CD14-positive monocyte (primary cell): ENCODE results near the gene UVRAG. TPM values are rescaled to one million over a fixed set of nuclear protein-coding genes. Genes with fewer than 3 reads are reported as not detected.

Experiments
- DNase-seq, 3 donors: peaks; one replicate each; pipeline ENCODE4 v3.0.0-alpha.2; 2011 to 2022
- H2AFZ ChIP-seq: 2 replicates; pipeline ENCODE4 v1.6.0; 2012; ENCODE audit warnings: mild to moderate bottlenecking, low read depth, low read length, inconsistent platforms; ENCODE audit not compliant: insufficient read depth, poor library complexity, severe bottlenecking
- H3K27ac ChIP-seq, 2 donors: 1 replicate in 1 of 2; 2 replicates in 1 of 2; pipeline ENCODE4 v1.5.1; 2012 to 2013; ENCODE audit warnings: low read length in 2 of 2, control low read depth in 1 of 2, inconsistent platforms in 1 of 2, low read depth in 1 of 2, mild to moderate bottlenecking in 1 of 2
- H3K27me3 ChIP-seq, 2 donors: one replicate each; pipeline versions ENCODE4 v1.6.0 to v1.6.1; 2011 to 2013; ENCODE audit warnings: low read length in 2 of 2; ENCODE audit not compliant: control insufficient read depth in 2 of 2, insufficient read depth in 2 of 2
- H3K36me3 ChIP-seq, 2 donors: replicated peaks in 1 of 2; 1 replicate in 1 of 2; 2 replicates in 1 of 2; pipeline versions ENCODE4 v1.5.1 to v1.6.1; 2012 to 2013; ENCODE audit warnings: low read length in 2 of 2, control low read depth in 1 of 2, inconsistent platforms in 1 of 2, mild to moderate bottlenecking in 1 of 2; ENCODE audit not compliant: insufficient read depth in 2 of 2, control insufficient read depth in 1 of 2
- H3K4me1 ChIP-seq, 2 donors: 1 replicate in 1 of 2; 2 replicates in 1 of 2; pipeline versions ENCODE4 v1.5.1 to v1.6.1; 2012 to 2013; ENCODE audit warnings: low read length in 2 of 2, control low read depth in 1 of 2, inconsistent platforms in 1 of 2, mild to moderate bottlenecking in 1 of 2, moderate library complexity in 1 of 2; ENCODE audit not compliant: insufficient read depth in 2 of 2, control insufficient read depth in 1 of 2
- H3K4me2 ChIP-seq: replicated peaks from 2 replicates; pipeline ENCODE3; 2012; ENCODE audit warnings: low read length, moderate library complexity, mild to moderate bottlenecking; ENCODE audit not compliant: poor library complexity, severe bottlenecking; ENCODE audit errors: extremely low read depth
- H3K4me3 ChIP-seq, 3 experiments: fragments of 200-600 bp in 1 of 3; sonication (generic) in 1 of 3; replicated peaks in 1 of 3; 1 replicate in 2 of 3; 2 replicates in 1 of 3; pipeline ENCODE4 v1.5.1; 2011 to 2013; ENCODE audit warnings: low read length in 3 of 3, mild to moderate bottlenecking in 3 of 3, control low read depth in 2 of 3, low read depth in 2 of 3, inconsistent platforms in 1 of 3, moderate library complexity in 1 of 3
- H3K79me2 ChIP-seq: 2 replicates; pipeline ENCODE4 v1.6.0; 2012; ENCODE audit warnings: mild to moderate bottlenecking, control low read depth, inconsistent platforms, low read length, moderate library complexity; ENCODE audit not compliant: insufficient read depth
- H3K9ac ChIP-seq: 2 replicates; pipeline ENCODE4 v1.6.0; 2017; ENCODE audit warnings: low read length, mild to moderate bottlenecking; ENCODE audit not compliant: insufficient read depth, poor library complexity, severe bottlenecking
- H3K9me3 ChIP-seq, 2 donors: replicated peaks in 1 of 2; 1 replicate in 1 of 2; 2 replicates in 1 of 2; pipeline versions ENCODE4 v1.5.1 to v1.6.1; 2012 to 2013; ENCODE audit warnings: low read length in 2 of 2, control low read depth in 1 of 2; ENCODE audit not compliant: control insufficient read depth in 1 of 2, insufficient read depth in 1 of 2
- H4K20me1 ChIP-seq: 2 replicates; pipeline ENCODE4 v1.6.0; 2012; ENCODE audit warnings: mild to moderate bottlenecking, low read length, control low read depth, moderate library complexity; ENCODE audit not compliant: insufficient read depth
- H3K27ac Mint-ChIP-seq, 7 donors: one replicate each; pipeline ENCODE4 v1.8.0; 2020; ENCODE audit warnings: mild to moderate bottlenecking in 7 of 7, mixed read lengths in 7 of 7, moderate library complexity in 6 of 7, inconsistent platforms in 2 of 7
- H3K27me3 Mint-ChIP-seq, 3 donors: one replicate each; pipeline ENCODE4 v1.8.0; 2021 to 2022; ENCODE audit warnings: low read depth in 3 of 3, mild to moderate bottlenecking in 3 of 3, mixed read lengths in 3 of 3, moderate library complexity in 3 of 3, inconsistent platforms in 1 of 3
- H3K36me3 Mint-ChIP-seq, 2 donors: one replicate each; pipeline ENCODE4 v1.8.0; 2020; ENCODE audit warnings: mixed read lengths in 2 of 2, inconsistent platforms in 1 of 2, mild to moderate bottlenecking in 1 of 2
- H3K4me1 Mint-ChIP-seq: one replicate; pipeline ENCODE4 v1.8.0; 2020; ENCODE audit warnings: mild to moderate bottlenecking, mixed read lengths
- H3K4me3 Mint-ChIP-seq, 2 donors: one replicate each; pipeline ENCODE4 v1.8.0; 2020; ENCODE audit warnings: mild to moderate bottlenecking in 2 of 2, mixed read lengths in 2 of 2, moderate library complexity in 1 of 2
- H3K9me3 Mint-ChIP-seq, 7 donors: one replicate each; pipeline ENCODE4 v1.8.0; 2020 to 2022; ENCODE audit warnings: mixed read lengths in 7 of 7, mild to moderate bottlenecking in 6 of 7, moderate library complexity in 6 of 7, inconsistent platforms in 2 of 7
- WGBS: methylation state at CpG from one replicate; pipeline ENCODE4 v1.1.5; 2013; ENCODE audit warnings: missing lambda C conversion rate; ENCODE audit not compliant: insufficient coverage; 5-methylcytosine and 5-hydroxymethylcytosine counted together
- intact Hi-C, 2 donors: fragments of 100-400 bp; cut with micrococcal nuclease; formaldehyde crosslinking; loops; one replicate each; pipeline versions ENCODE4 v1.15.0 to v1.15.1; 2023
- polyA minus RNA-seq: library from RNA; depleted of rRNA, polyadenylated mRNA; stranded (reverse); fragments of >200 nt; gene quantifications from 2 replicates; pipeline ENCODE4 v1.2.3, GENCODE V29; 2012
- polyA plus RNA-seq, 3 donors: library from polyadenylated mRNA; depleted of rRNA in 1 of 3; unstranded in 2 of 3; stranded (reverse) in 1 of 3; fragments of 300-500 nt in 2 of 3; fragments of >200 nt in 1 of 3; fragmentation: Illumina TruSeq in 2 of 3; gene quantifications; 1 replicate in 2 of 3; 2 replicates in 1 of 3; pipeline ENCODE4 v1.2.3, GENCODE V29; 2012 to 2021
- total RNA-seq, 12 experiments: library from RNA in 1 of 12; stranded (reverse) in 1 of 12; fragments of 120-200 nt in 1 of 12; gene quantifications; one replicate each; pipeline ENCODE4 v1.2.4 and lab custom pipeline; 2013 to 2026; ENCODE audit warnings: mixed read lengths in 6 of 12, inconsistent platforms in 1 of 12
- TF ChIP-seq, protein P1 (sequence below): fragments of 200-600 bp; IDR thresholded peaks from one replicate; pipeline ENCODE4 v1.8.0; 2022; ENCODE audit warnings: antibody characterized with exemption, mild to moderate bottlenecking

The UVRAG gene
- total RNA-seq (2013) = 33.3 TPM
- polyA plus RNA-seq (10 to 100 TPM; 13.7 to 20.5 (median 20.0) TPM), polyA minus RNA-seq (17.2 and 20.8 TPM in 2 replicates), total RNA-seq (lab: John Stamatoyannopoulos, UW) (18.9 to 104 (median 89.8) reads per million in 11 experiments)

DNA sequence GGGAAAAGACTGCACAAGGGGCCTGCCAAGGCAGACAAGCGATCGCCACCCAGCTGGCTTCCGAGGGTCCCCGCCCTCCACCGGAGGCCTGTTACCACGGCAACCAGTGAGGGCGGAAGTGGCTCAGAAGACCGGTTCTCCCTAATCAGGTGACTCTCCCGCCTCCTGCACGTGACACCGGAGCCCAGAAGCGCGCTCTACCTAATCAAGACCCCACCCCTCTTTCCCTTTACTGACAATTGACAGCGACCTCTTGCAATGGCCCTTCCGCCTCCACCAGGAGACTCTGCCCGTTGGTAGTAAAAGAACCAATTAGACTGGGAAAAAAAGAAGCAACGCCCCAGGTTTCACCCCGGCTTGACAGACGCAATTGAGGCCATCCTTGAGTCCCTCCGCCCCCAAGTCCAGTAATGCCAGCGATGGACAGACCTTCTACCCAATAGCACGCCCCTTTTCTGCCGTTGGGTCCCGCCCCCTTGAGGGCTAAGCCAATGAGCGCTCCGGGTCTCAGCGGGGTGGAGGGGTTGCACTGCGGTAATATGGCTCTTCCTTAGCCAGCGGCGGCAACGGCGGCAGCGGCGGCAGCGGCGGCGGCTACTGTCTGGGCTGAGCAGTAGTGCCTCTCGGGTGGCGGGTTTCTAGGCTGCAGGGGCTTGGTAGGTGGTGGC, at the start of gene UVRAG:
UVRAG (plus strand) TSS at position 534 of the 668 bp plus-strand sequence. CDS start 198 bp downstream, outside the sequence.
- Histone ChIP-seq H3K4me1 (peaks cover 54 to 70% of the 10 kb centered on the region in 2 donors), H3K27me3 (no peaks in the 10 kb centered on the region), H4K20me1 (peaks cover 24% of the 10 kb centered on the region), H3K9ac (peak within 1 kb of the TSS; percentile 89), H3K9me3 (no peaks in the 10 kb centered on the region), H3K79me2 (peaks cover 64% of the 10 kb centered on the region), H3K27ac (peak within 1 kb of the TSS; percentile 86 to 93), H2AFZ (peak within 1 kb of the TSS; percentile 90), H3K36me3 (no peaks in the 10 kb centered on the region), H3K4me2 (peak within 1 kb of the TSS; percentile 82), H3K4me3 (peak within 1 kb of the TSS; percentile 90 to 98 (median 94))
- H3K27ac Mint-ChIP-seq = peak within 1 kb of the TSS in 6 of 7 donors; percentile 94 to 98 (median 98)
- intact Hi-C loops = loop anchor here in 1 of 2 donors (5.0 kb wide), 1 partner anchor 43 kb away; no protein-coding TSS in a partner anchor
- H3K4me1 Mint-ChIP-seq = peaks cover 53% of the 10 kb centered on the region
- no peaks in the 10 kb centered on the region for H3K27me3 Mint-ChIP-seq
- H3K36me3 Mint-ChIP-seq = peaks cover 0 to 3% of the 10 kb centered on the region in 2 donors
- peak; percentile 98 to 99 (median 98) for DNase-seq
- WGBS = 0% methylated on average over 31 of the region's 39 CpGs
- peaks cover 0 to 3% (median 0%) of the 10 kb centered on the region in 7 donors for H3K9me3 Mint-ChIP-seq
- H3K4me3 Mint-ChIP-seq = peak within 1 kb of the TSS in 1 of 2 donors; percentile 97
- TF ChIP-seq, protein P1, sequence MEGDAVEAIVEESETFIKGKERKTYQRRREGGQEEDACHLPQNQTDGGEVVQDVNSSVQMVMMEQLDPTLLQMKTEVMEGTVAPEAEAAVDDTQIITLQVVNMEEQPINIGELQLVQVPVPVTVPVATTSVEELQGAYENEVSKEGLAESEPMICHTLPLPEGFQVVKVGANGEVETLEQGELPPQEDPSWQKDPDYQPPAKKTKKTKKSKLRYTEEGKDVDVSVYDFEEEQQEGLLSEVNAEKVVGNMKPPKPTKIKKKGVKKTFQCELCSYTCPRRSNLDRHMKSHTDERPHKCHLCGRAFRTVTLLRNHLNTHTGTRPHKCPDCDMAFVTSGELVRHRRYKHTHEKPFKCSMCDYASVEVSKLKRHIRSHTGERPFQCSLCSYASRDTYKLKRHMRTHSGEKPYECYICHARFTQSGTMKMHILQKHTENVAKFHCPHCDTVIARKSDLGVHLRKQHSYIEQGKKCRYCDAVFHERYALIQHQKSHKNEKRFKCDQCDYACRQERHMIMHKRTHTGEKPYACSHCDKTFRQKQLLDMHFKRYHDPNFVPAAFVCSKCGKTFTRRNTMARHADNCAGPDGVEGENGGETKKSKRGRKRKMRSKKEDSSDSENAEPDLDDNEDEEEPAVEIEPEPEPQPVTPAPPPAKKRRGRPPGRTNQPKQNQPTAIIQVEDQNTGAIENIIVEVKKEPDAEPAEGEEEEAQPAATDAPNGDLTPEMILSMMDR = no peak

DNA sequence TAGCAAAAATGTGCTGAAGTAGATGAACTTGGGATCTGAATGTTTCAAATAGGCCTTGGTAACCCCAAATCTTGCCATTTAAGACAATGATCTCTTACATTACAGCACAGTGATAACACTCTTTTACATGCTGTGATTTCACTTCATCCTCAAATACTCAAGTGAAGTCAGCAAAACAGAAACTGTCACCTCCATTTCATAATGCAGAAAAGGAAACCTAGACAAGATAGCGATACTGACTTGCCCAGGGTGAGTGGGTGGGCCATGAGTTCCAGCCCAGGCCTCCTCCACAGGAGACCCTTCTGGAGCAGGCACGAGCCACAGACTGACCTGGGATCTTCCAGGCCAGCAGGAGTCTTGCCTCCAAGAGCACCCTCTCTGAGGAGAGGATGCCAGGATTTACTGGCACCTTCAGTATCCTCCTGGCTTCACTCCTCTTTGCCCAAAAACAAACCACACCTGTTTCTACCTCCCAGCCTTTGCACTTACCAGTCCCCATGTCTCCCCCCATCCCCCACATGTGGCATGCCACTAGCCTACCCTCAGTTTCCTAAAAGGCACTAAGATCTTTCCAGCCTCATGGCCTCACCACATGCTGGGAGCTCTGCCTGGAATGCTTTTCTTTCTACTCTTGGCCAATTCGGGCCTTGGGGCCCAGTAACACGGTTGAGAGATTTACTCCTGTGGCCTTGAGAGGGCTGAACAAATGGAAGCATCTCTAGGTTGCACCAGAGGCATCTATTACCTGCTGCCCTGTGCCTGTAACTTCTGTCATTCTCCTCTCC, 48.4 kb upstream of the UVRAG start:
- DNase-seq = no peak
- H3K79me2 ChIP-seq = peaks cover 24% of the 10 kb centered on the region
- no peak overlapping the region for H3K4me2 ChIP-seq
- peaks cover 7 to 15% (median 11%) of the 10 kb centered on the region in 3 donors for H3K27me3 Mint-ChIP-seq
- H3K4me3 ChIP-seq = no peak overlapping the region
- peaks cover 85% of the 10 kb centered on the region for H3K4me1 Mint-ChIP-seq
- TF ChIP-seq, protein P1 = no peak
- H3K27ac ChIP-seq = no peak overlapping the region
- H3K4me1 ChIP-seq = peaks cover 73 to 80% of the 10 kb centered on the region in 2 donors
- peaks cover 0 to 1% (median 0%) of the 10 kb centered on the region in 7 donors for H3K9me3 Mint-ChIP-seq
- no peaks in the 10 kb centered on the region for H4K20me1 ChIP-seq
- no peak overlapping the region for H2AFZ ChIP-seq
- H3K27me3 ChIP-seq = no peaks in the 10 kb centered on the region
- H3K36me3 ChIP-seq = no peaks in the 10 kb centered on the region
- WGBS = 93% methylated on average over 3 of the region's 4 CpGs
- intact Hi-C loops = no loop called here
- H3K9me3 ChIP-seq = no peaks in the 10 kb centered on the region
- H3K9ac ChIP-seq = no peak overlapping the region
- H3K27ac Mint-ChIP-seq = peak overlapping the region in 5 of 7 donors; percentile 4 to 86 (median 41)
- H3K36me3 Mint-ChIP-seq = peaks cover 10 to 12% of the 10 kb centered on the region in 2 donors
- no peak overlapping the region for H3K4me3 Mint-ChIP-seq
